Activated T-helper 1 cell treated with Interleukin-2 at 50 U/mL for 16 hours (primary cell): Measurements from ENCODE around the gene CRCP.
"Not testable (repeated sequence)": the region's sequence is repeated elsewhere in the genome, so short reads cannot be mapped to it uniquely, and the experiment has no call there.

Experiments used
- DNase-seq: peaks from one replicate; pipeline ENCODE4 v3.0.0-alpha.2; 2020; ENCODE audit warnings: low read depth

Gene CRCP

GRCh38 chr7:66156035-66156434, 41.4 kb downstream of the CRCP start:
- DNase-seq = not testable (repeated sequence)

DNA sequence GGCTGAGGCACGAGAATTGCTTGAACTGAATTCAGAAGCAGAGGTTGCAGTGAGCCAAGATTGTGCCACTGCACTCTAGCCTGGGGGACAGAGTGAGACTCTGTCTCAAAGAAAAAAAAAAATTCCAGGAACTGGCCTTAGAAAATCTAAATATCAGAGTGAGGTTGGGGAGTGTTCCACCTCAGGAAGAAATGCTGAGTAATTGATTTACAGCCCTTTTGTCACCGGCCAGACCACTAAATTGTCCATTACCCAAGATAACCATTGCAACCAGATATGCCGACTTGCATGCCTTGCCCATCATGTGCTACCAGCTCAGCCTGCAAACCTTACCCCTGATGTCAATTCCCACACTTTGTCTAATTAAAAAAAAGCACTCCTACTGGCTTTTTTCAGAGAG, 42.4 kb downstream of the CRCP start:
- DNase-seq = no peak

GRCh38 chr7:66162622-66163021, 48.0 kb downstream of the CRCP start:
- no peak for DNase-seq

DNA sequence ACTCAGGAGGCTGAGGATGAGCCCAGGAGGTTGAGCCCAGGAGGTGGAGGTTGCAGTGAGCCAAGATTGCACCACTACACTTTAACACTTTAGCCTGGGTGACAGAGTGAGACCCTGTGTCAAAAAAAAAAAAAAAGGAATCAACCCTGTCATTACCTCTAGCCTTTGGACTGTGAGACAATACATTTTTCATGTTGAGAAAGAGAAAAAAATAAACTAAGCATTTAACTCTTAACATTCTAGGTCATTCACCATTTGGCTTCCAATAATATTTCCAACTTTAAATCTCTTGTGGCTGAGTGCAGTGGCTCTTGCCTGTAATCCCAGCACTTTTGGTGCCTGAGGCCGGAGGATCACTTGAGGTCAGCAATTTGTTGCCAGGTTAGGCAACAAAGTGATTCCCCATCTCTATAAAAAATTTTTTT, 48.6 kb downstream of the CRCP start:
- DNase-seq = no peak

DNA sequence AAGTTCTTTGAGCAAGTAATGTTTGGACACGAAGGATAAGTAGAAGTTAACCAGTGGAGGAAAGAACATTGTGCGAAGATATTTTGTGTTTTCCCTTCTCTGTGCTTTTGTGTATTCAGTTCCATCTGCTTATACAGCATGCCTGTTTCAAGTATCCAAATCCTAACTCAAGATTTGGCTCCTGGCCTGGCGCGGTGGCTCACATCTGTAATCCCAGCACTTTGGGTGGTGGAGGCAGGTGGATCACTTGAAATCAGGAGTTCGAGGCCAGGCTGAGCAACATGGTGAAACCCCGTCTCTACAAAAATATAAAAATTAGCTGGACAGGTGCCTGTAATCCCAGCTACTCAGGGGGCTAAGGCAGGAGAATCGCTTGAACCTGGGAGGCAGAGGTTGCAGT, 49.7 kb downstream of the CRCP start:
- DNase-seq = no peak

GRCh38 chr7:66167773-66168387, 53.2 kb downstream of the CRCP start:
- DNase-seq = no peak

GRCh38 chr7:66169616-66170015, 55.0 kb downstream of the CRCP start:
- no peak for DNase-seq

GRCh38 chr7:66170309-66171231, 55.9 kb downstream of the CRCP start:
- DNase-seq = no peak

- DNase-seq = not testable (repeated sequence)
Observed at GRCh38 chr7:66172536-66173401, 58.1 kb downstream of the CRCP start.

DNA sequence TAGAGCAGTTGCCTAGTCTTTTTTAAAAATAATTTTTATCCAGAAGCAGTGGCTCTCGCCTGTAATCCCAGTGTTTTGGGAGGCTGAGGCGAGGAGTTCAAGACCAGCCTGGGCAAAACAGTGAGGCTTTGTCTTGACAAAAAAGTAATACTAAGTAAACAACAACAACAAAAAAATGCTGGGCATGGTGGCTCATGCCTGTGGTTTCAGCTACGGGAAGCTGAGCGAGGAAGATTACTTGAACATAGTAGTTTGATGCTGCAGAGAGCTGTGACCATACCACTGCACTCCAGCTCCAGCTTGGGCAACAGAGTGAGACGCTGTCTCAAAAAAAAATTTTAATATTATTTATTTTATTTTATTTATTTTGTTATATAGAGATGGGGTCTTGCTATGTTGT, 59.2 kb downstream of the CRCP start:
- no peak for DNase-seq

DNA sequence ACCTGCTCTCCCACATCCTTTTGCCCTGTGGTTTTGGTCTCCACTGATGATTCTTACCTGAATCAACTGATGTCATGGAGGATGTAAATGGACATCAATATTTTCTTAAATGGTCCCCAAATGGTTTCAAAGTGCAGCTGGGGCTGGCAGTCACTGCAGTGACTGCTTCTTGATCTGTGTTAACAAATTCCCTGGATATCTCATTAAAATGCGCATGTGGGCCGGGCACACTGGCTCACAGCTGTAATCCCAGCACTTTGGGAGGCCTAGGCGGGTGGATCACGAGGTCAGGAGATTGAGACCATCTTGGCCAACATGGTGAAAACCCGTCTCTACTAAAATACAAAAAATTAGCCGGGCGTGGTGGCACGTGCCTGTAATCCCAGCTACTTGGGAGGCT, 60.4 kb downstream of the CRCP start:
- not testable (repeated sequence) for DNase-seq

- DNase-seq = no peak
Observed at GRCh38 chr7:66176914-66177313, 62.3 kb downstream of the CRCP start.

- no peak for DNase-seq
Observed at GRCh38 chr7:66178258-66178657, 63.6 kb downstream of the CRCP start.

DNA sequence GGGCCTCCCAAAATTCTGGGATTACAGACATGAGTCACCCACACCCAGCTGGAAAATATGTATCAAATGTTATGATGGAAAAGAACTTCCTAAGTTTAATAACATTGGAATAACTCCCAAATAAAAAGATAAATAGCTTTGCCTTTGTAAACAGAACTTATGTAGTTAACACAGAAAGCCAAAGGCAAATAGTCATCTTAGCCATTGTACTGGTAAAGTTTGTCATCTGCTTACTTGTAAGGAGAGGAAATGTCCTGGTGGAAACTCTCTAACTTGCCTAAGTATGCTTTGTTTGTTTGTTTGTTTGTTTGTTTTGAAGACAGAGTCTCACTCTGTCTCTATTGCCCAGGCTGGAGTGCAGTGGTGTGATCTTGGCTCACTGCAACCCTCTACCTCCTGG, 66.7 kb downstream of the CRCP start:
- no peak for DNase-seq

- DNase-seq = no peak
Observed at GRCh38 chr7:66181845-66182244, 67.2 kb downstream of the CRCP start.

DNA sequence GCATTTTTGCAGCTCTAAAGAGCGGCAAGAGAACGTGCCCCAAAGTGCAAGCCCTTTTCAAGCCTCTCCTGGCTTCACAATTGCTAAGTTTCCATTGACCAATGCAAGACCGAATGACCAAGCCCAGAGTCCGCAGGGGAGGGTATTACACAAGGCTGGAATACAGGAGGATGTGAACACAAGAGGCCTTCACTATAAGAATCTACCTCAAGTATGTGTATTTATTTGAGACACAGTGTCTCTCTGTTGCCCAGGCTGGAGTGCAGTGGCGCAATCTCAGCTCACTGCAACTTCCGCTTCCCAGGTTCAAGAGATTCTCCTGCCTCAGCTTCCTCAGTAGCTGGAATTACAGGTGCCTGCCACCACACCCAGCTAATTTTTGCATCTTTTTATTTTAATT, 68.3 kb downstream of the CRCP start:
- DNase-seq = no peak

- no peak for DNase-seq
Observed at GRCh38 chr7:66183700-66184099, 69.1 kb downstream of the CRCP start.

DNA sequence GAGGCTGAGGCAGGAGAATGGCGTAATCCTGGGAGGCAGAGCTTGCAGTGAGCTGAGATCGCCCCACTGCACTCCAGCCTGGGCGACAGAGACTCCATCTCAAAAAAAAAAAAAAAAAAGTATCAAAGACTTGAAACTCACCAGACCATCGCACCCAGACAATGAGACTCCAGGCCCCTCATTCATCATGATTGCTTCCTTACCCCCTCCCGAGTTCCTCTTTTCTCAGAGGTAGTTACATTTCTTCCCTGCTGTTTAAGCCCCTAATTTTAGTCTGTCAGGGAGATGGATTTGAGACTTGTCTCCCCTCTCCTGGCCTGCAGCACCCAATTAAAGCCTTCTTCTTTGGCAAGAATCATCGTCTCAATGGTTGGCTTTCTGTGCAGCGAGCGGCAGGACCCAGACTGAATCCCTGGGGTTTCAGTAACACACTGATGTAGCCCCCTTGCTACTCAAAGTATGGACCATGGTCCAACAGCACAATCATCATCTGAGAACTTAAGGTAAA, 71.1 kb downstream of the CRCP start:
- no peak for DNase-seq

- no peak for DNase-seq
Observed at GRCh38 chr7:66186991-66187390, 72.3 kb downstream of the CRCP start.

DNA sequence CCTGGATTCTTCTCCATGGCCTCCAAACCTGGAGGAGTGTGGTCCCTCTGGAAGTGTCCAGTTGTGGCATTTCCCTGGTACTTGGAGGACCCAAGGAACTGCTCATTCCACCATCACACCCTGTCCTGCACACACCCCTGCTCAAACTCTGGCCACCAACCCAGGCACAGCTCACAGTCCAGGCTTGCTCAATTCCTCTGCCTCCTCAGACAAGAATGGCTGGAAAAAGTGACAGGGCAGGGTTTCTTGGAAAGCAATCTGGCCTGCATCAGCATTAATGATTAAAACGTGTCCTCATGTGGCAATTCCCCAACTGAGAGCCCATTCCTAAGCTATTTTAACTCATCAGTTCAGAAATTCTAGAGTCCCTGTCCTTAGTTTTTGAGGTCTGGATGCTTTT, 73.3 kb downstream of the CRCP start:
- no peak for DNase-seq

DNA sequence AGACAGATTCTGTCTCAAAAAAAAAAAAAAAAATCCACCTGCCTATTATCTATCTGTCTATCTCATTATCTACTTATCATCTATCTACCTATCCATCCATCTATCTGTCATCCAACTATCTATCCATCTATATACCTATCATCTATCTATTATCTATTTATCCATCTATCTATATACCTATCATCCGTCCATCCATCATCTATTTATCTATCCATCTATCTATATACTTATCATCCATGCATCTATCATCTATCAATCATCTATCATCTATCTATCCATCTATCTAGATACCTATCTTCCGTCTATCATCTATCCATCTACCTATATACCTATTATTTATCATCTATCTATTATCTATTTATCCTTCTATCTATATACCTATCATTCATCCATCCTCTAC, 74.0 kb downstream of the CRCP start:
- DNase-seq = no peak
